NK-92 (cell line): ENCODE data around the gene BLMH.

Experiments
- DNase-seq: peaks from one replicate; lab custom pipeline; 2025; ENCODE audit not compliant: unreplicated experiment; lab: John Stamatoyannopoulos, UW

BLMH gene

DNA sequence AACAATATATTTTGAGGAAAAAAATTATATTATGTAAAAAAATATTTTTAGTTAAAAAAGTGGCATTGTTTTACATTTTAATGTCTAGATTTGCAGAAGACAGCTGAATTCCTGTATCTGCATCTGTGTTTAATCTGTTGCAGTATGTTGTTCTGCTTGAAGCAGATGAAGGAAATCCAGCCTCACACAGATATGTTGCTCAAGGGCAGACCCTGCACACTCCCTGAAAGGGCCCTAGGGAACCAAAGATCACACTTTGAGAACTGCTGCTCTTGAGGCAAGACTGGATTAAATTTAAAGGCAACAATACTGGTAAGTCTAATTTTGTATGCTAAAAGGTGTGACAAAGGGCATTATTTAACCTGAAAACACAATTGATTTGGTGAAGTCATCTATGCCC is 39.8 kb downstream of the BLMH start:
- no peak for DNase-seq

GRCh38 chr17:30249460-30249859 is 42.3 kb downstream of the BLMH start:
- DNase-seq, result no peak

DNA sequence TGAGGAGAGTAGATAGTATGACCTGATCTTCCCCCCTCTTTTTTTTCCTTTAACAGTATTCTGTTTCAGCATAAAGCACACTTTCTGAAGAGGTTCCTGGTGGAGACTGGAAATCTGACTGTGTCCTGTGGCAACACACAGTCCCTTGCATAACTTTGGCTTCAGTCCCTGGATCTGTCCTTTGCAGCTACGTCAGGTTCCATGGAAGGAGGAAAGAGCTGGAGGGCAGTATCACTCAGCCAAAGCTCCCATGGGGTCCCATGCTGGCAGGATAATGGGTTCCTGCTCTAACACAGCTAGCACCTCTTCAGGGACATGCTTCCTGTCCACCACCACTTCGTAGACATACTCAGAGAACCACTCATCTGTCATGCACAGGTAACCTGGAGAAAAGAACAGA is 43.0 kb downstream of the BLMH start:
- no peak for DNase-seq

GRCh38 chr17:30246460-30246859 is 45.3 kb downstream of the BLMH start:
- no peak for DNase-seq

DNA sequence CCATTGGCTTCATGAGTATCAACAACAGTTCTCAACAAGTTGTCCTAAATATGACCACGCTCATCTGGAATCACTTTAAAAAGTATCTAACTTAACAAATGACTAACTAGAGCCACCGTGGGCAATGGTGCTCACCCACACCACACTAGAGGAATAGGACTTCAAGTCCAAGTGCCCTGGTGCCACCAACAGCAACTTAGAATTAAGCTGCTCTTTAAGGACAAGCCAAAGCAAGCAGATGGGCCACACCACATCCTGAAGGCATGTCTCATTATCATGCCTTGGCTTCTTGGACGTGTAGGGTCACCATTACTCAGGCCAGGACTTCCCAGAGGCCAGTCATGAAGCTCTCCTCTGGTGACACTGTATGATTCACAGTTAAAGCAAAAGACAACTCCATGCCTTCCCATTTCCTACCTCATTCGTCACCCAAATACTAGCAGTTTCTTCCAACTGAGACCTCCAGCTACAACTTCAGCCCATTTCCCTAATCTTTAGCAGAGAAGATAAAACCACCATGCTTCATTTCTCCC is 46.8 kb downstream of the BLMH start:
- no peak for DNase-seq

DNA sequence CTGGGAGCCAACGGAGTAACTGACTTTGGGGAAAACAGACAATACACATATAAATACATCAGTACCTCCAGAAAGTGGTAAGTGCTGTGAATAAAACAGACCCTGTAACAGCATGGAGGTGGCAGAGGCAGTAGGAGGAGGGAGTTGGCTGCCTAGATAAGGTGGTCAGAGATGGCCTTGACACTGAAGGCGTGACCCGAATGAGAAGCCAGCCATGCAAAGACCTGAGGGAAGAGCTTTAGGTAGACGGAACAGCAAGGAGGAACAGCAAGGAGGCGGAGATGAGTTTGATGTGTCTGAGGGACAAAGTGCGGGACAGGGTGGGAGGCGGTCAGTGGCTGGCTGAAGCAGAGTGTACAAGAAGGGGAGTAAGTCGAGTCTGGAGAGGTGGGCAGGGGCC is 48.2 kb downstream of the BLMH start:
- DNase-seq, result no peak

DNA sequence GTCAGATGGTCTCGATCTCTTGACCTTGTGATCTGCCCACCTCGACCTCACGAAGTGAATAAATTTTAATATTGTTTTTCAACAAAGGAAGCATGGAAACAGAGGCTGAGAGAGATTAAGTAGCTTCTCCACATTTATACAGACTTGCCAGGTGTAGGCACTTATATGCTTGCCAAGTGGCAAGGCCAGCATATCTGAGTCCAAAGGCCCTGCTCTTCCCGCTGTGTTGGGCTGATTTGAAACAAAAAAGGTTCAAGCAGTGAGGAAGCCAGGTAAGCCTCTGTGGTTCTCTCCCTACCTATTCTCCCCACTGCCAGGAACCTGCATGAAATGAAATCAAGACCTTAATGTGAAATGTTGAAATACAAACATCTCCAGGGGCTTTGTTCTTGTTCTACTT is 48.7 kb downstream of the BLMH start:
- DNase-seq, result no peak

- DNase-seq, result no peak
Measured at GRCh38 chr17:30241051-30241450, 50.7 kb downstream of the BLMH start.

DNA sequence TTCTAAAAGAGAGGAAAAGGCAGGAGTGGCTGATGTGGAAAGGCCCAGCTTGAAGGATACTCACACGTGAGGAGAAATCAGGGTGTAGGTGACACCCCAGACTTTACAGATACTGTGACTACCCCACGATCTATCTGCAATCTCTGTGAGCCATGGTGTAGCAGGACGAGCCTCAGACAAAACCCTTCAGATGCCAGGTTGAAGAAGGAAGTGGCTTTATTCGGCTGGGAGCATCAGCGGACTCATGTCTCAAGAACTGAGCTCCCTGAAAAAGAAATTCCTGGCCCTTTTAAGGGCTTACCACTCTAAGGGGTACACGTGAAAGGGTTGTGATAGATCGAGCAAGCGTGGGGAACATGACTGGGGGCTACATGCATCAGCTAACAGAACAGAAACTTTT is 51.6 kb downstream of the BLMH start:
- no peak for DNase-seq

- DNase-seq, result no peak
Measured at GRCh38 chr17:30239089-30239462, 52.7 kb downstream of the BLMH start.

- no peak for DNase-seq
Measured at GRCh38 chr17:30238387-30239088, 53.2 kb downstream of the BLMH start.

GRCh38 chr17:30238003-30238344 is 53.8 kb downstream of the BLMH start:
- DNase-seq, result no peak

DNA sequence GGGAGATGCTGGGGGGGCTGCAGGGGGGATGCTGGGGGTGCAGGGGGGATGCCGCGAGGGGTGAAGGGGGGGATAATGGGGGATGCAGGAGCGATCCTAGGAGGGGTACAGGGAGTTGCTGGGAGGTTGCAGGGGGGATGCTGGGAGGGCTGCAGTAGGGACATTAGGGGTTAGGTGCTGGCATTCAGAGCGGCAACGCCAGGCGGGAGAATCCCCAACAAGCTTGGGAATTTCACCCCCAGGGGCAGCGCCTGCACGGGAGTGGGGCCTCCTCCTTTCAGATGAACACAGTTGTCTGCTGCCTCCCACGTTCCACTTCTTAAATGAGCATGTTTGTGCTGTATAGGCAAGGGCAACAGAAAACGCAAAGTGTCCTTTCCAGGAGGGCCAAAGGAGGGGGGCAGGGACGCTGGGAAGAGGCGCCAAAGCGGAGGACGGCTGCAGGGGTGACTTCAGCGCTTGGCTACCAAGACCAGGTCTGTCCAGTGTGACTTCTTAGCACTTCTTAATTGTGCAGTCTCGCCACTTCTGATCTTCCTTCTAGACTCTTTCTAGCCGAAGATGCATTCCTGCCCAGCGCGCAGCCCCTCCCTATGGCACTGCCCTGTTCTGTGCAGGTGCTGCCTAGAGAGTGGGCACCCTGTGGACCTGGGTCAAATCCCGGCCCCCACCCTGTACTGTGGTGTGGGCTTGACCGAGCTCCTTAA is 54.3 kb downstream of the BLMH start:
- no peak for DNase-seq

- DNase-seq, result no peak
Measured at GRCh38 chr17:30236766-30237165, 55.0 kb downstream of the BLMH start.

DNA sequence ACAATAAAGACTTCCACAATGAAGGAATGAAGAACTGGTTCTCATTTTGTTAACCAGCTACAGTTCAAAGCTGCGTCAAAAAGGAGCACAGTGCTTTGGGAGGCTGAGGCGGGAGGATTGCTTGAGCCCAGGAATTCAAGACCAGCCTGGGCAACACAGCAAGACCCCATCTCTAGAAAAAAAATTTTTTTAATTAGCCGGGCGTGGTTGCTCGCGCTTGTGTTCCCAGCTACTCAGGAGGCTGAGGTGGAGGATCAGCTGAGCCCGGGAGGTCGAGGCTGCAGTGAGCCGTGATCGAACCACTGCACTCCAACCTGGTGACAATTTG is 55.5 kb downstream of the BLMH start:
- no peak for DNase-seq

- no peak for DNase-seq
Measured at GRCh38 chr17:30235386-30236296, 56.1 kb downstream of the BLMH start, which contains the start of gene SLC6A4. Gene SLC6A4 (minus strand): TSS chr17:30235697. CDS start chr17:30221958, 13,739 bp downstream.

GRCh38 chr17:30234964-30235363 is 56.8 kb downstream of the BLMH start:
- no peak for DNase-seq

GRCh38 chr17:30234296-30234695 is 57.4 kb downstream of the BLMH start:
- DNase-seq, result no peak

DNA sequence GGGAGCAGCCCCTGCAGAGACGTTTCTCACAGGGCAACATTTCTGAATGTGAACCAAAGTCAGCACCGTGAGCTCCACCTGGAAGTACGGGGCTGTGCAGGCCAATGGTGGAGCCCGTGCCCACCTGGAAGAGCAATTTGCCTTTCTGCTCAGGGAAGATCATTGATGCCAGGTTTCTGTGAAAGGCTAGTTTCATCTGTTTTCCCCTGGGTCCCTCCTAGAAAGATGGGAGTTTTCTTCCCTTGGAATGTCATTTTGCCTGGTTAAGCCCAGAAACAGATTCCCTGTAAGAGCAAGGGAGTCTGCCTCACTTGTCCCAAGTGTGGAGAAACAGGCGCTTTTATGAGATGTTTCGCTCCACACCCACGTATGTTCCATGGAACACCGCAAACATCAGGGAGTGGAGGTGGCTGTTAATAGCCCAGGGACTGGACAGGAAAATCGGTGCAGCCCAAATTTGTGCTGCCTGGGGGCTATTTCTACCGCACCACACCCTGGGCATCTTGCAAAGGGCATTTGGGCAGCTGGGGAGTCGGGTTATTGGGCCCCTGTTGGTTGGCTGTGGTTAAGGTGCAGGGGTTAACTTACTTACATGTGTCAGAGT is 58.8 kb downstream of the BLMH start:
- DNase-seq, result no peak

DNA sequence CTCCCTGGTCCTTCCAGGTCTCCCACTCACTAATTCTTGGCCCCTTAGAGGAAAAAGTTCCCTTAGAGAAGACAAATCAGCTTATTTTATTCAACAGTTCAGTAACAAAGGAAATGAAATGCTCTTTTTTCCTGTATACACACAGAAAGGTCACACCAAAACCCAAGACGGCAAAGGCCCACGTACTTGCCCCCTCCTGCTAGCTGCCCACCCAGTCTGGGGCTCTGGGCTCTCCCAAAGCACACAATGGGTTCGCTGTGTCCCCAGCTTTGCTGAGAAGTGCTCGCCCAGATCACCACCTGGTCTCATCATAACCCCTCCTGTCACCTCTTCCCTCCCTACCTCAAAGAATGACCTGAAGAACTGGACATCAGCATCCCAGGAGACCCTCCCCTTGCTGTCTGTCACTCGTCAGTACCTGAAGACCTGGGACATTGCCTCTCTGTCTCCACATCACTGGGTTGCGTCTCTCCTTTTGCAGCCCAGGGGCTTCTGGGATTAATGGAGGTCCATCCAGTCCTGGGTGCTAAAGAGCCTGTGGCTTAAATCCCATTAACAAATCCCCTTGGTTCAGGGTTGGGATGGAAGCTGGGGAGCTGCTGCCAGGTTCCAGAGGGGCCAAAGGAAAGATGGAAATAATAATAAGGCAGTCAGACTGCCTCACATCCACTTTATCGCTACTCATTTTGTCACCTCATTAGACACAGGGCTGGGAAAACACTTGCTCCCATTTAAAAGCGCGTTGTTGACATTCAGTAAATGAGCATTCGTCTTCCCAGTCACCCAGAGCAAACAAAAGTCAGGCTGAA is 59.5 kb downstream of the BLMH start:
- no peak for DNase-seq
